Heart left ventricle (tissue), 16 donors: ENCODE measurements around the gene MPI. TPM values are rescaled to one million over a fixed set of nuclear protein-coding genes. Genes with fewer than 3 reads are reported as not detected.
A peak's percentile ranks its signal among the peaks of the same experiment; 100 is the strongest.

Experiments used
- ATAC-seq, 4 donors: fragments of 200-7000 bp; cut with Tn5 transposase; one replicate each; pipeline ENCODE4 v1.9.1; 2020 to 2022; ENCODE audit warnings: moderate library complexity in 4 of 4, mild to moderate bottlenecking in 3 of 4, moderate number of reproducible peaks in 1 of 4
- DNase-seq, 5 donors: peaks; one replicate each; pipeline ENCODE4 v3.0.0-alpha.2; 2020
- H3K27ac ChIP-seq, 12 donors: fragments of 200-600 bp; sonication (generic) in 4 of 12; one replicate each; pipeline versions ENCODE4 v1.5.0 to v1.8.0; 2016 to 2022; ENCODE audit warnings: mild to moderate bottlenecking in 2 of 12
- H3K27me3 ChIP-seq, 9 donors: fragments of 200-600 bp; sonication (generic) in 2 of 9; one replicate each; pipeline versions ENCODE4 v1.5.1 to v1.8.0; 2016 to 2022; ENCODE audit warnings: mild to moderate bottlenecking in 3 of 9
- H3K36me3 ChIP-seq, 9 donors: fragments of 200-600 bp; sonication (generic) in 2 of 9; one replicate each; pipeline versions ENCODE4 v1.5.0 to v1.8.0; 2018 to 2022; ENCODE audit warnings: mild to moderate bottlenecking in 2 of 9
- H3K4me1 ChIP-seq, 12 donors: fragments of 200-600 bp; sonication (generic) in 4 of 12; one replicate each; pipeline versions ENCODE4 v1.5.0 to v1.8.0; 2016 to 2022; ENCODE audit warnings: mild to moderate bottlenecking in 3 of 12
- H3K4me3 ChIP-seq, 12 donors: fragments of 200-600 bp; sonication (generic) in 4 of 12; one replicate each; pipeline versions ENCODE4 v1.5.0 to v1.8.0; 2017 to 2022; ENCODE audit warnings: mild to moderate bottlenecking in 9 of 12, moderate library complexity in 4 of 12
- H3K9me3 ChIP-seq, 12 donors: fragments of 200-600 bp; sonication (generic) in 4 of 12; one replicate each; pipeline versions ENCODE4 v1.5.0 to v1.8.0; 2016 to 2022; ENCODE audit warnings: mild to moderate bottlenecking in 1 of 12
- POLR2A ChIP-seq, 2 donors: fragments of 450-650 bp; IDR thresholded peaks; one replicate each; pipeline ENCODE4 v1.6.1; 2017; ENCODE audit warnings: antibody characterized with exemption in 2 of 2, mild to moderate bottlenecking in 2 of 2, moderate library complexity in 2 of 2
- WGBS, 4 donors: extraction: QIAGEN DNeasy Blood & Tissue Kit in 2 of 4; methylation state at CpG; one replicate each; pipeline versions ENCODE4 v1.1.5 to v1.1.7; 2013 to 2018; 5-methylcytosine and 5-hydroxymethylcytosine counted together
- intact Hi-C, 10 donors: fragments of 100-400 bp; cut with DNase I; formaldehyde crosslinking; loops; one replicate each; pipeline versions ENCODE4 v1.11.1 to v1.14.2; 2022
- polyA plus RNA-seq, 2 donors: library from polyadenylated mRNA; stranded (reverse); fragments of 200-250 nt; gene quantifications; one replicate each; pipeline ENCODE4 v1.2.3, GENCODE V29; 2013
- total RNA-seq, 9 donors: library from RNA; depleted of rRNA in 2 of 9; stranded (reverse); fragments of >200 nt in 2 of 9; fragmentation: NEBNext Ultra II Directional in 3 of 9; extraction: Animal tissue kit (Norgen Biotek cat#: 25700) in 3 of 9; gene quantifications; one replicate each; pipeline versions ENCODE4 v1.1.0 to v1.2.4, GENCODE V29; 2016 to 2023
- TF ChIP-seq, protein P1 (sequence below), 12 donors: fragments of 200-600 bp; sonication (generic) in 4 of 12; IDR thresholded peaks; one replicate each; pipeline versions ENCODE4 v1.5.0 to v1.8.0; 2018 to 2022; ENCODE audit warnings: antibody characterized with exemption in 12 of 12, mild to moderate bottlenecking in 5 of 12
- donor health status: ischemic (EF 13 %, LVEDD 7.1; RV severe dilation, severe dysfunction).
- donor health status: healthy with polysubstance abuse.
- donor health status: DM: no; HTN: yes; CAD: no.
- donor health status: DM: no; HTN: no; CAD: no.
- donor health status: ischemic (EF 25% LVEDD 6.9; RV normal size, moderate dysfunction).
- donor health status: ischemic (EF 25% LVEDD 5.7; RV mildly dilated, moderate dysfunction).
- donor health status: healthy.
- donor health status: DM: yes; HTN: yes; CAD: no.
- donor health status: ischemic (EF 35%, LVEDD 5.7; RV mildly dilated, moderate dysfunction).
- donor health status: nonischemic (EF 11% LVEDD 7.7; RV severe dilation, severe dysfunction).
- donor health status: DM: yes; HTN: yes; CAD: no.
- donor health status: PGD.
- donor health status: ischemic (EF 29% LVEDD 5.4; RV normal size, mild dysfunction).
- donor health status: nonischemic (EF 23%, LVEDD 6.1; RV moderate dilation, normal function).

Gene MPI
- total and polyA plus RNA-seq, 11 donors: 22.4 to 85.7 (median 59.0) TPM

DNA sequence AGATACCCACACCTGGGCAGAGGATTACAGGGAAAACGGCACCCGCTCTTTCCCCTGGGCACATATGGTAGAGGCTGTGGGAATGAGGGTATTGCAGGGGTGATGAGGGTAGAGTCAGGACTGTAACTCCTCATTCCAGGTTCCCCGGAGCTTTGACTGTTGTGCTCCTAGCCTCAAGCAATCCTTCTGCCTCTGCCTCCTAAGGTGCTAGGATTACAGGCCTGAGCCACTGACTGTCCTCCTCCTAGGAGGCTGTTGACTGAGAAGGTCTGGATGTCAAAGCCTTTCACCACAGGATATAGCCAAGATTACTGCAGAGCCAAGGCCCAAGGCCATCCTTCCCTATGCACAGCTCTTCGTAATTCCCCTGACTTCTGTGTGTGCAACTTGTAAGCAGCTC, 1.1 kb upstream of the MPI start:
- H3K27me3 ChIP-seq: no peaks in the 10 kb centered on the region
- H3K9me3 ChIP-seq: no peaks in the 10 kb centered on the region
- H3K4me3 ChIP-seq: no peak overlapping the region
- DNase-seq: peak in 1 of 5 donors; percentile 10
- WGBS, 4 donors: 88 to 94% (median 90%) methylated on average over 4 of the region's 4 CpGs
- peaks cover 0 to 17% (median 9%) of the 10 kb centered on the region in 9 donors for H3K36me3 ChIP-seq
- ATAC-seq: no peak
- TF ChIP-seq, protein P1, sequence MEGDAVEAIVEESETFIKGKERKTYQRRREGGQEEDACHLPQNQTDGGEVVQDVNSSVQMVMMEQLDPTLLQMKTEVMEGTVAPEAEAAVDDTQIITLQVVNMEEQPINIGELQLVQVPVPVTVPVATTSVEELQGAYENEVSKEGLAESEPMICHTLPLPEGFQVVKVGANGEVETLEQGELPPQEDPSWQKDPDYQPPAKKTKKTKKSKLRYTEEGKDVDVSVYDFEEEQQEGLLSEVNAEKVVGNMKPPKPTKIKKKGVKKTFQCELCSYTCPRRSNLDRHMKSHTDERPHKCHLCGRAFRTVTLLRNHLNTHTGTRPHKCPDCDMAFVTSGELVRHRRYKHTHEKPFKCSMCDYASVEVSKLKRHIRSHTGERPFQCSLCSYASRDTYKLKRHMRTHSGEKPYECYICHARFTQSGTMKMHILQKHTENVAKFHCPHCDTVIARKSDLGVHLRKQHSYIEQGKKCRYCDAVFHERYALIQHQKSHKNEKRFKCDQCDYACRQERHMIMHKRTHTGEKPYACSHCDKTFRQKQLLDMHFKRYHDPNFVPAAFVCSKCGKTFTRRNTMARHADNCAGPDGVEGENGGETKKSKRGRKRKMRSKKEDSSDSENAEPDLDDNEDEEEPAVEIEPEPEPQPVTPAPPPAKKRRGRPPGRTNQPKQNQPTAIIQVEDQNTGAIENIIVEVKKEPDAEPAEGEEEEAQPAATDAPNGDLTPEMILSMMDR (IDR thresholded peaks at IDR 0.05): no peak
- TF ChIP-seq POLR2A (IDR thresholded peaks at IDR 0.05): no peak
- intact Hi-C loops: no loop called here
- H3K4me1 ChIP-seq: peaks cover 2 to 49% (median 25%) of the 10 kb centered on the region in 12 donors
- H3K27ac ChIP-seq: peak overlapping the region in 4 of 12 donors; percentile 79 to 85 (median 84)

GRCh38 chr15:74889390-74889882, 406 bp upstream of the MPI start:
- Histone ChIP-seq H3K4me3 (peak overlapping the region; percentile 65 to 96 (median 78)), H3K27me3 (no peaks in the 10 kb centered on the region), H3K27ac (peak overlapping the region in 11 of 12 donors; percentile 63 to 89 (median 85)), H3K9me3 (no peaks in the 10 kb centered on the region), H3K4me1 (peaks cover 2 to 45% (median 25%) of the 10 kb centered on the region in 12 donors), H3K36me3 (peaks cover 0 to 17% (median 9%) of the 10 kb centered on the region in 9 donors)
- no peak for TF ChIP-seq POLR2A (IDR thresholded peaks at IDR 0.05)
- intact Hi-C loops: no loop called here
- WGBS, 4 donors: 10 to 16% (median 16%) methylated on average over 8 of the region's 8 CpGs
- ATAC-seq (peak; percentile 32 to 69 (median 58)), DNase-seq (peak; percentile 46 to 74 (median 52))

DNA sequence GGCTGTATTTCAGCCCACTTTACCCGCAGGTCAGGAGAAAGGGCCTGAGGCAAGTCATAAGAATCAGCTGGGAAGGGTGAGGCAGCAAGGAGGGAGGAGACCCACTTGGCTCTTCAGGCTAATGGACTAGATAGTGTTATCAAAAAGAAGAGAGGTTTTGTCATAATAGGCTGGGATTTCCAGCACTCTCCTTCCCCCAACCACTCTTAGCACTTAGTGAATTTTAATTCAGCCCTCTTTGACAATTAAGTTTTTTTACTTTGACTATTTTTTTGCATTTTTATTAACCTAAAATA, 771 bp downstream of the MPI start:
- Histone ChIP-seq H3K4me3 (peak overlapping the region; percentile 65 to 96 (median 78)), H3K27me3 (no peaks in the 10 kb centered on the region), H3K4me1 (peaks cover 2 to 45% (median 25%) of the 10 kb centered on the region in 12 donors), H3K36me3 (peaks cover 0 to 20% (median 9%) of the 10 kb centered on the region in 9 donors), H3K9me3 (no peaks in the 10 kb centered on the region), H3K27ac (peak overlapping the region; percentile 18 to 89 (median 84))
- TF ChIP-seq, protein P1 (IDR thresholded peaks at IDR 0.05): no peak
- no peak for TF ChIP-seq POLR2A (IDR thresholded peaks at IDR 0.05)
- no peak for DNase-seq
- ATAC-seq: no peak
- 3 to 22% (median 10%) methylated on average over 1 of the region's 1 CpG for WGBS, 4 donors
- intact Hi-C loops: loop anchor here in 2 of 10 donors (5.0 to 10.0 kb wide), 2 partner anchors 43 to 46 kb away; partner anchors contain the start of gene ULK3 (in 1 of the 2)

DNA sequence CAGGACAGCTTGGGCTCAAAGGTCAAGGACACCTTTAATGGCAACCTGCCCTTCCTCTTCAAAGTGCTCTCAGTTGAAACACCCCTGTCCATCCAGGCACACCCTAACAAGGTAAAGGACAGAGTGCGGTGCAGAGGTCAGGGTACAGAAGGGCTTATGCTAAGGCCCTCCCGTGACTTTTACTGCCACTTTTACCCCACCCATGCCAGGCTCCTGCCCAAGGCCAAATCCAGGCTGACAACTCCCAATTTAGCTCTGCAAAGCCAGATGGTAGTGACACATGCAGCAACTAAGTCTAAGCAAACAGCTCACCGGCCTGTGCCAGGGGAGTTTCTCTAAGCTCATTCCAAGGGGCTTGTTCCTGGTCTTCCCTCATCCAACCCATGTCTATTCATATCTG, 1.6 kb downstream of the MPI start:
- WGBS, 4 donors: 57 to 67% (median 66%) methylated on average over 3 of the region's 3 CpGs
- intact Hi-C loops: loop anchor here in 2 of 10 donors (5.0 to 10.0 kb wide), 2 partner anchors 44 to 47 kb away; partner anchors contain the start of gene ULK3 (in 1 of the 2)
- Histone ChIP-seq H3K36me3 (peaks cover 0 to 27% (median 15%) of the 10 kb centered on the region in 9 donors), H3K27me3 (no peaks in the 10 kb centered on the region), H3K4me1 (peaks cover 2 to 45% (median 24%) of the 10 kb centered on the region in 12 donors), H3K4me3 (no peak overlapping the region), H3K9me3 (no peaks in the 10 kb centered on the region), H3K27ac (peak overlapping the region in 9 of 12 donors; percentile 52 to 89 (median 85))
- TF ChIP-seq POLR2A (IDR thresholded peaks at IDR 0.05): no peak
- TF ChIP-seq, protein P1 (IDR thresholded peaks at IDR 0.05): no peak
- ATAC-seq (peak in 3 of 4 donors; percentile 10 to 42 (median 35)), DNase-seq (peak in 1 of 5 donors; percentile 54)
